ENCODE results near the gene HEXB. TPM values are rescaled to one million over a fixed set of nuclear protein-coding genes. Genes with fewer than 3 reads are reported as not detected.
"Not testable (repeated sequence)": the region's sequence is repeated elsewhere in the genome, so short reads cannot be mapped to it uniquely, and the experiment has no call there.

The HEXB gene
- total RNA-seq, 2 experiments from 2014 or later = 65.6 to 70.0 TPM

DNA sequence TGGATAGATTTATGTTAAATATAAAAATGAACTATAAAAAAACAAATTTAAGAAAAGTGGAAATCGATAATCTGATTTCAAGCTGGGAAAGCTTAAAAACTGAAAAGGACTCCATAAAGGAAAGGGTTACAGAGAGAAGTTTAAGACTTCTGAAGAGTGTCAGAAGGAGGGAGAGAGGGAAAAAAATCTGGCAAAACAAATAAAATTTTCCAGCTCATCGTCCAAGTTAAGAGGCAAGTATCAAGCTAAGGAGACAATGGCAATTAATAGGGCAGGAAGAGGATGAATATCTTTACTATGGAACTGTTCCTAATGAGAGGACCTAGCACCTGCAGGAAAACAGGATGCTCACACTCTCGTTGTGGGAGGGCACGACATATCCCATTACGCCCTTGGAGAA lies 20.5 kb upstream of the HEXB start:
- intact Hi-C loops (cut with micrococcal nuclease) = no loop called here
- H3K36me3 Mint-ChIP-seq (ENCODE audit: low read depth) = no peaks in the 10 kb centered on the region
- H3K27ac Mint-ChIP-seq = no peak overlapping the region
- H3K27me3 Mint-ChIP-seq (ENCODE audit: low read depth) = peaks cover 9% of the 10 kb centered on the region
- DNase-seq = no peak
- peaks cover under 1% of the 10 kb centered on the region for H3K9me3 Mint-ChIP-seq
- H3K4me1 Mint-ChIP-seq (ENCODE audit: low read depth) = no peaks in the 10 kb centered on the region
- no peak overlapping the region for H3K4me3 Mint-ChIP-seq
- CTCF ChIA-PET = interaction anchor here (1.2 kb wide), 1 partner anchor 761 kb away, joined by 3 read pairs; no protein-coding TSS in a partner anchor

DNA sequence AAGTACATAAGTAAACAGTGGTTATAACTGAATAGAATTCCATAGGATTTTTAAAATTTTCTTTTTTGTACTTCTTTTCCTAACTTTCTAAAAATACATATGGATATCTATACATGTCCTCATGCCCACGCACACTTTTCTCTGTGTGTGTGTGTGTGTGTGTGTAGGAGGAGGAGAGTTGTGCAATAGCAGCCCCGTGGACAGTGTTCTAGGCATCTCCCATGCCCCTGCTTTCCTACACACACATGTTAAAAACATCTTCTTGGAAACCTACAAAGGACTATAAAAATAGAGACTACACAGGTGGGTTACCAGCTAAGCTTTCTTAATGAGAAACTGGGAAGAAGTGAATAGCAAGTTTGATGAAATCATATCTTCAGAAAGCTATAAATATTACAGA lies 19.8 kb upstream of the HEXB start:
- no peaks in the 10 kb centered on the region for H3K4me1 Mint-ChIP-seq (ENCODE audit: low read depth)
- H3K27ac Mint-ChIP-seq = no peak overlapping the region
- H3K27me3 Mint-ChIP-seq (ENCODE audit: low read depth) = peaks cover 9% of the 10 kb centered on the region
- DNase-seq = no peak
- peaks cover 6% of the 10 kb centered on the region for H3K9me3 Mint-ChIP-seq
- CTCF ChIA-PET = no interaction called here
- intact Hi-C loops (cut with micrococcal nuclease) = loop anchor here (5.0 kb wide), 1 partner anchor 608 kb away; no protein-coding TSS in a partner anchor
- no peak overlapping the region for H3K4me3 Mint-ChIP-seq
- H3K36me3 Mint-ChIP-seq (ENCODE audit: low read depth) = no peaks in the 10 kb centered on the region

DNA sequence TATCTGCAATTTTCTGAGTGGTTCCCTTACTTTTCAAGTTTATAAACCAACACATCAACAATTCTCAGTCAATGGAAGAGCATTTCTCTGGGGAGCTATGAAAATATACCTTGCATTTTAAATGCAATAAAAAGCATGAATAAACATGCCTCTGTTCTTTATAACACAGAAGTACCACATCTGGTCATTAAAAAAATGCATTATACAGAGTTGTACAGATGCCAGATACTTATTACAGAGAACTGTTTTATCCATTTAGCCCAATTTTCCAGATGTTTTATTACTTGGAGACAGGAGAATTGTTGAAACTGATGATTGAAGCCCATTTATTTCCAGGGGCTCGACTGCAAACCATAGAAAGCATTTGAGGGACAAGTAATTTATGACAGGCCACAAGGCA lies 19.2 kb upstream of the HEXB start:
- H3K27ac Mint-ChIP-seq = no peak overlapping the region
- no peak for DNase-seq
- no peaks in the 10 kb centered on the region for H3K4me1 Mint-ChIP-seq (ENCODE audit: low read depth)
- no peaks in the 10 kb centered on the region for H3K36me3 Mint-ChIP-seq (ENCODE audit: low read depth)
- CTCF ChIA-PET = no interaction called here
- peaks cover 6% of the 10 kb centered on the region for H3K27me3 Mint-ChIP-seq (ENCODE audit: low read depth)
- intact Hi-C loops (cut with micrococcal nuclease) = loop anchor here (5.0 kb wide), 1 partner anchor 609 kb away; no protein-coding TSS in a partner anchor
- H3K4me3 Mint-ChIP-seq = no peak overlapping the region
- H3K9me3 Mint-ChIP-seq = peaks cover 8% of the 10 kb centered on the region

DNA sequence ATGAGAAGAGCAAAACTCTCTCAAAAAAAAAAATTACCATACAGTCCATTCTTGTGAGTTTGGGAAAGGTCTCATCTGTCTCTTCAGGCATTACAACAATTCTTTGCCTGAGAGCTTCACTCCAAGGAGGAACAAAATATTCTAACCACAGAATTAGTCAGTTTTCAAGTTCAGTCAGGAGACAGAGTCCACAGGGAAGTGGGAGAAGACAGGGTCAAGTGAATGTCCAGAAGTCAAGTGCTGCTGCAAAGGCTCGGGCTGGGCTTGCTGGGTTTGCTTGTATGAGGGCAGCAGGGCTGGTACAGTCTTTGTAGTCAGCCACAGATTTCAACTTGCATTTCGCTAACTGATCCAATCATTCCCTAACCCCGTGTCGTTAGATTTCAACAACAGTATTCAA lies 17.6 kb upstream of the HEXB start:
- CTCF ChIA-PET = no interaction called here
- DNase-seq = no peak

DNA sequence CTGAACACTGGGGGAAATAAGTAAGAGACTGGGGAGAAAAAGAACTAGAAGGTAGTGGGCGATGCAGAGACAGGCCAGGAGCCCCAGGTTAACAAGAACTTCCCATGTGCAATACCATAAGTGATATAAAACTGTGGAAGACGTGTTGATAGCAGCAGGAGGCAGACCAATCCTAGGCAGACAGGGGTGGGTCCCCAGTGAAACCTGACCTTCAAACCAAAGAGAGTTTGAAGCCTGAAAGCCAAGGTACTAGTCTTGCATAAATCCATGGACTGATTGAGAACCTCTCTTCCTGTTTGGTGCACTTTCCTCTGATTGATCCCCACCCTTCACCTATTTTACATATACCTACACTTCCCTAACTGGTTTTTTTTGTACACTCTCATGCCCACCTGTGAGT lies 15.2 kb upstream of the HEXB start:
- Mint-ChIP-seq H3K36me3 (ENCODE audit: low read depth) (no peaks in the 10 kb centered on the region), H3K4me1 (ENCODE audit: low read depth) (no peaks in the 10 kb centered on the region), H3K27ac (peak overlapping the region; percentile 28), H3K4me3 (no peak overlapping the region), H3K27me3 (ENCODE audit: low read depth) (peaks cover 2% of the 10 kb centered on the region), H3K9me3 (peaks cover 8% of the 10 kb centered on the region)
- CTCF ChIA-PET = interaction anchor here (0.7 kb wide), 1 partner anchor 768 kb away, joined by 3 read pairs; no protein-coding TSS in a partner anchor
- DNase-seq = no peak
- intact Hi-C loops (cut with micrococcal nuclease) = loop anchor here (5.0 kb wide), 1 partner anchor 613 kb away; no protein-coding TSS in a partner anchor

More for the DNA sequence above, 17.6 kb upstream of the HEXB start:
- no peak overlapping the region for H3K4me3 Mint-ChIP-seq
- no peaks in the 10 kb centered on the region for H3K36me3 Mint-ChIP-seq (ENCODE audit: low read depth)
- H3K27ac Mint-ChIP-seq = no peak overlapping the region
- H3K4me1 Mint-ChIP-seq (ENCODE audit: low read depth) = no peaks in the 10 kb centered on the region
- peaks cover 8% of the 10 kb centered on the region for H3K9me3 Mint-ChIP-seq
- H3K27me3 Mint-ChIP-seq (ENCODE audit: low read depth) = peaks cover 2% of the 10 kb centered on the region
- intact Hi-C loops (cut with micrococcal nuclease) = loop anchor here (5.0 kb wide), 1 partner anchor 610 kb away; no protein-coding TSS in a partner anchor

DNA sequence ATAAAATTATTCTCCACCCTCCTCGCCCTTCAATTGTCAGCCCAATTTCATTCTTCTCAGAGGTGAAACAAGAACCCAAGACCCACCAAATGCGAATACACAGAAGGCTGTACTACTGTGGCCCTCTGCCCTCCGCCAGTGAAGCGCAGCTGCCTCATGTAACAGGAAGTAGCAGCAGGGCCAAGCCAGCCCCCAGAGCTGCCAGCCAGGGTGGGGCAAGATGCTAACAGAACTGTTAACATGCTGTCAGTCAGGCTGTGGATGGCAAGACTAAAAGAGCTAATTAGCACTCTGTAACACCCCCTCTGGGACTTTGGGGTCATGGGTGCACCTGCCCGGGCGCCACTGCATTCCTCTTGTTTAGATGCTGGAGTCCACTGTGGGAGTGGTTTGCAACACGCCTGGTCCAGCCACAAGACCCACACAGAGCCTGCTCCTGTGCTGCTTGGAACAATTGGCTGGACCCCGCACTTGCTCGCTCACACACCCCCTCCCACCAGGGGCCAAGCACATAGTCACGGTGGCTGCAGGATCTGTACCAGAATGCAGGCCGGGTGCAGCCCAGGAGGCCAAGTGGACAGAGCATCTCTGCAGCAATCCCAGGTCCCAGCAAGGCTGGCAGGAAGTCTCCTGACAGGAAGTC lies 14.5 kb upstream of the HEXB start:
- H3K9me3 Mint-ChIP-seq = peaks cover 8% of the 10 kb centered on the region
- intact Hi-C loops (cut with micrococcal nuclease) = no loop called here
- no peaks in the 10 kb centered on the region for H3K27me3 Mint-ChIP-seq (ENCODE audit: low read depth)
- DNase-seq = no peak
- no peak overlapping the region for H3K27ac Mint-ChIP-seq
- CTCF ChIA-PET = interaction anchor here (0.7 kb wide), 1 partner anchor 769 kb away, joined by 3 read pairs; no protein-coding TSS in a partner anchor
- H3K4me3 Mint-ChIP-seq = no peak overlapping the region
- no peaks in the 10 kb centered on the region for H3K36me3 Mint-ChIP-seq (ENCODE audit: low read depth)
- no peaks in the 10 kb centered on the region for H3K4me1 Mint-ChIP-seq (ENCODE audit: low read depth)

DNA sequence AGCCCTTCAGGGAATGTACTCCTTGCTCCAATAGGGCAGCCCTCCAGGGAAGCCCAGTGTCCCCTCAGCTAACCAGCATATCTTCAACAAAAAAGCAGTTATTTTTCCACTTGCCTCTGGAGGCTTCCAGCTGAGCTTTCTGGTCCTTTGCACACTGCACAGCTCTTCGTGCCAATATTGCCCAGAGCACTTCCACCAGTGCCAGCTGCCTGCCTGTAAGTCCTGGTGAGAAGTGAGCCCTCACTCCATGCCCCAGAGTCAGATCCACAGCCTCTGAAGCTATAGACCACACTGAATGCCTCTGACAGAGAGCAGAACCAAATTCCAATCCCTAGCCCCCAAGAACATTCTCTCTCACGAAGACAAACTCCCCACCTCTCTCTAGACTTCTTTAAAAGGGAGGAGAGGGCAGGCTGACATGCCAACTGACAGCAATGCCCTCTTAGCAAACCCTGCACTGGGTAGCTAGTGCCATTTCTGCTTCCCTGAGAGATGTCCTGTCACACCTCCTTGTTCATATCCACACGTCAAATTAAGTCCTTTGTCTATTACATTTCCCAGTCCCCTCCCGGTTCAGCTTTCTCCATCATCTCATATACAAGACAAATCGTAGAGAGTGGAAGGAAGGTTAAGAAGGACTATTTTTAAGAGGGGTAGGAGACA lies 12.7 kb upstream of the HEXB start:
- CTCF ChIA-PET = interaction anchor here (0.7 to 1.3 kb wide), 3 partner anchors 15 to 770 kb away, joined by 4 to 5 read pairs (median 4); no protein-coding TSS in a partner anchor
- no peak for DNase-seq
- no peak overlapping the region for H3K27ac Mint-ChIP-seq
- no peaks in the 10 kb centered on the region for H3K36me3 Mint-ChIP-seq (ENCODE audit: low read depth)
- intact Hi-C loops (cut with micrococcal nuclease) = no loop called here
- H3K4me1 Mint-ChIP-seq (ENCODE audit: low read depth) = no peaks in the 10 kb centered on the region
- H3K9me3 Mint-ChIP-seq = peaks cover 8% of the 10 kb centered on the region
- no peak overlapping the region for H3K4me3 Mint-ChIP-seq
- no peaks in the 10 kb centered on the region for H3K27me3 Mint-ChIP-seq (ENCODE audit: low read depth)

DNA sequence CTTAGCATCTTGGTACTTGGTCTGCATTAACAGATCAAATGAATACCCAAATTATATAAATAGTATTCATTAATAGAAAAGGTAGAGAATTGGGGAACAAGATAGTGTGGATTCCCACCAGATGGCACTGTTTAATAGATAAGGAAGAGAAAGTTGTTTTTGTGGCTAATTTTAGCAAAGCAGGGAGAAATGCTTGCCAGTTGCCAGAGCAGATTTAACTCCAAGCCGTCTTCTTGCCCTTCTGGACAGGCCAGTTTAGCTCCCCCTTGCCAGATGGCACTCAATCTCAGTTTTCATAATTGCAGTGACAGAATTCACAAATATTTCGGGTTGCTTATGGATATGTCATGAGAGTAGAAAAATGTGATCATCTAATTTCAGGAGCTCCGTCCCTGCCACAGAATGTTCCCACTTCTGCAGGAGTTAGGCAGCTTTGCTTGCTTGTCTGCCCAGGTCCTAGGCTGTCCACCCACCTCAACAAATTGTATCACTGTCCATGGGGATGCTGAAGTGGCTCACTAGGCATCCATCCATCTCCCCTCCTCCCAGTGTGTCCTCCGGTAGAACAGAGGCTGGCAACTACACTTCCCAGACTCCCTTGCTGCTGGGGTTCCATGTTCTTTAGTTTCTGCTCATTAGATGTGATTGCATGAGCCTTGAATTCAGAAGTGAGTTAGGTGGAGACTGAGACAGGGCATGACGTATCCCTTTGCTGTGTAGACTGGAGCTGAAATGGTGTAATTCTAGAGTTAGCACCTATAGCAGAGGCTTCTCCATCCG lies 11.8 kb upstream of the HEXB start:
- Mint-ChIP-seq H3K36me3 (ENCODE audit: low read depth) (no peaks in the 10 kb centered on the region), H3K4me3 (no peak overlapping the region), H3K4me1 (ENCODE audit: low read depth) (no peaks in the 10 kb centered on the region), H3K27ac (no peak overlapping the region), H3K9me3 (peaks cover 8% of the 10 kb centered on the region), H3K27me3 (ENCODE audit: low read depth) (no peaks in the 10 kb centered on the region)
- CTCF ChIA-PET = interaction anchor here (0.6 to 2.5 kb wide), 6 partner anchors 9 to 296 kb away, joined by 3 to 9 read pairs (median 4); no protein-coding TSS in a partner anchor
- intact Hi-C loops (cut with micrococcal nuclease) = loop anchor here (1.0 kb wide), 1 partner anchor 246 kb away; no protein-coding TSS in a partner anchor
- no peak for DNase-seq

DNA sequence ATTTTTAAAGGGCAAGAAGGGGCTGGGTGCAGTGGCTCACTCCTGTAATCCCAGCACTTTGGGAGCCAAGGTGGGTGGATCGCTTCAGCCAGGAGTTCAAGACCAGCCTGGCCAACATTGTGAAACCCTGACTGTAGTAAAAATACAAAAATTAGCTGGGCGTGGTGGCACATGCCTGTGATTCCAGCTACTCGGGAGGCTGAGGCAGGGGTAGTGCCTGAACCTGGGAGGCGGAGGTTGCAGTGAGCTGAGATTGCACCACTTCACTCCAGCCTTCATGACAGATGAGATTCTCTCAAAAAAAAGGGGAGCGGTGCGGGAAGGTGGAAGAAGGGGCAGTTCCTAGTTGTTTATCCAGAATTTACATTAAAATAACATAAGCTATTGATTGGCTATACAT lies 8.6 kb upstream of the HEXB start:
- H3K9me3 Mint-ChIP-seq, H3K4me3 Mint-ChIP-seq: not testable (repeated sequence)

DNA sequence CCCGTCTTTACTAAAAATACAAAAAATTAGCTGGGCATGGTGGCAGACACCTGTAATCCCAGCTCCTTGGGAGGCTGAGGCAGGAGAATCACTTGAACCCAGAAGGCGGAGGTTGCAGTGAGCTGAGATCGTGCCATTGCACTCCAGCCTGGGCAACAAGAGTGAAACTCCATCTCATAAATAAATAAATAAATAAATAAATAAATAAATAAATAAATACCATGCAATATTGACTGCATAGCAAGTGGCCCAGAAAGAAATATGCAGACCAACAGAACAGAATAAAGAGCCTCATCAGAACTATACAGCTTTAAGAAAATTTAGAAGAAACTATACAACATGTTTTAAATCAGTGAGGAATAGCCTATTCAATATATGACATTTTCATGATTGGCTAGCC lies 6.9 kb upstream of the HEXB start:
- H3K9me3 Mint-ChIP-seq; H3K4me1 Mint-ChIP-seq (ENCODE audit: low read depth); H3K36me3 Mint-ChIP-seq (ENCODE audit: low read depth); H3K27me3 Mint-ChIP-seq (ENCODE audit: low read depth); H3K27ac Mint-ChIP-seq; intact Hi-C loops (cut with micrococcal nuclease); DNase-seq; H3K4me3 Mint-ChIP-seq: not testable (repeated sequence)
- CTCF ChIA-PET = interaction anchor here (1.0 kb wide), 1 partner anchor 225 kb away, joined by 3 read pairs; no protein-coding TSS in a partner anchor

More for the DNA sequence above, 8.6 kb upstream of the HEXB start:
- CTCF ChIA-PET; H3K36me3 Mint-ChIP-seq (ENCODE audit: low read depth); H3K27ac Mint-ChIP-seq; H3K27me3 Mint-ChIP-seq (ENCODE audit: low read depth); intact Hi-C loops (cut with micrococcal nuclease); H3K4me1 Mint-ChIP-seq (ENCODE audit: low read depth); DNase-seq: not testable (repeated sequence)

DNA sequence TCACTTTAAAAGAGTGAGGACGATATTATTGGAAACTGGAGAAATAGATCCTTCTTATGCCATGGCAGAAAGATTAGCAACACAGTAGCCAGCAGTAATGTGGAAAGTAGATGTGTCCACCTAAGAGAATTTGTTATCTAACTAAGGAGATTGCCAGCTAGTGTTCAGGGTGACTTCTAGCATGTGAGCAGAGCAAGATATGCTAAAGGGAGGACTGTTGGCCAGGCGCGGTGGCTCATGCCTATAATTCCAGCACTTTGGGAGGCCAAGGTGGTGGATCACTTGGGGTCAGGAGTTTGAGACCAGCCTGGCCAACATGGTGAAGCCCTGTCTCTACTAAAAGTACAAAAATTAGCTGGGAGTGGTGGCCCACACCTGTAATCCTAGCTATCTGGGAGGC lies 5.7 kb upstream of the HEXB start:
- DNase-seq; H3K4me1 Mint-ChIP-seq (ENCODE audit: low read depth); H3K27me3 Mint-ChIP-seq (ENCODE audit: low read depth); H3K27ac Mint-ChIP-seq; H3K4me3 Mint-ChIP-seq; intact Hi-C loops (cut with micrococcal nuclease); H3K9me3 Mint-ChIP-seq; H3K36me3 Mint-ChIP-seq (ENCODE audit: low read depth): not testable (repeated sequence)
- CTCF ChIA-PET = interaction anchor here (0.7 kb wide), 1 partner anchor 603 kb away, joined by 3 read pairs; no protein-coding TSS in a partner anchor

DNA sequence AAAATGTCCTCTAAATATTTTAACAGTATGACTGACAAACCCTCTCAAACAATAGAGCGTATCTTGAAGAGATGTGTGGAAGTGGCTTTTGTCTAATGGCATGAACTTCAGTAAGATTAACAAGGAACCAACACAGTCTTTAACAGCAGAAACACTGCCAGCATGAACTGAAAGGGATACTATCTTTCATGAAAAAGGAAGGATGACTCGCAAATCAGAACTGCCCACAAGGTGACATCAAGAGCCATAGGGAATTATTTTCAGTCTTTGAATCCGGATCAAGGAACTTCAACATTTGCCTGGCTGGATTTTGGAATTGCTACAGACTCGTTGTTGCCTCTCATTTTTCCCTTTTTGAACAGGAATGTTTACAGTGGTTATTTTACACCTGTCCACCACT lies 5.1 kb upstream of the HEXB start:
- CTCF ChIA-PET = interaction anchor here (0.7 kb wide), 1 partner anchor 602 kb away, joined by 3 read pairs; no protein-coding TSS in a partner anchor

More for the DNA sequence above, 5.1 kb upstream of the HEXB start:
- intact Hi-C loops (cut with micrococcal nuclease) = loop anchor here (10.0 kb wide), 2 partner anchors 585 to 1035 kb away; partner anchors contain the start of gene POC5
- peaks cover 2% of the 10 kb centered on the region for H3K4me1 Mint-ChIP-seq (ENCODE audit: low read depth)
- DNase-seq = no peak
- no peaks in the 10 kb centered on the region for H3K36me3 Mint-ChIP-seq (ENCODE audit: low read depth)
- H3K27me3 Mint-ChIP-seq (ENCODE audit: low read depth) = peaks cover 2% of the 10 kb centered on the region
- no peak overlapping the region for H3K4me3 Mint-ChIP-seq
- no peak overlapping the region for H3K27ac Mint-ChIP-seq
- no peaks in the 10 kb centered on the region for H3K9me3 Mint-ChIP-seq
